HepG2 (cell line): Measurements from ENCODE around the gene SLC25A1. TPM values are rescaled to one million over a fixed set of nuclear protein-coding genes. Genes with fewer than 3 reads are reported as not detected.

Experiments
- GPN1 ChIP-seq: sonication (generic); formaldehyde crosslinking; IDR thresholded peaks from 2 replicates; pipeline ENCODE4 v1.5.1; 2020; ENCODE audit warnings: missing genetic modification reagents, borderline replicate concordance
- HNRNPH1 ChIP-seq: fragments of 200-400 bp; formaldehyde crosslinking; optimal IDR thresholded peaks from 2 replicates; pipeline ENCODE3; 2017; ENCODE audit warnings: mild to moderate bottlenecking, low read depth, low read length
- MIXL1 ChIP-seq: IDR thresholded peaks from 2 replicates; pipeline ENCODE4 v1.6.1; 2016
- PITX1 ChIP-seq: sonication (generic); formaldehyde crosslinking; IDR thresholded peaks from 2 replicates; pipeline ENCODE4 v1.5.1; 2020; ENCODE audit warnings: mild to moderate bottlenecking, missing genetic modification reagents
- ZNF33A ChIP-seq: sonication (generic); formaldehyde crosslinking; IDR thresholded peaks from 2 replicates; pipeline ENCODE4 v1.5.1; 2020; ENCODE audit warnings: missing genetic modification reagents, mild to moderate bottlenecking, moderate library complexity, borderline replicate concordance
- ZNF382 ChIP-seq: sonication (generic); formaldehyde crosslinking; IDR thresholded peaks from 2 replicates; pipeline ENCODE4 v1.5.0; 2020; ENCODE audit warnings: missing genetic modification reagents, mild to moderate bottlenecking, borderline replicate concordance
- ZNF768 ChIP-seq: sonication (generic); formaldehyde crosslinking; IDR thresholded peaks from 2 replicates; pipeline ENCODE4 v1.4.0; 2020; ENCODE audit warnings: missing genetic modification reagents
- polyA plus RNA-seq, 8 experiments: library from polyadenylated mRNA; depleted of rRNA in 3 of 8; stranded (reverse) in 7 of 8; unstranded in 1 of 8; fragments of >200 nt; fragmentation: Illumina TruSeq in 4 of 8; extraction: Trizol in 4 of 8; gene quantifications; 2 replicates each; pipeline versions ENCODE4 v1.2.1 to v1.2.3, GENCODE V29; 2011 to 2016; ENCODE audit warnings: low read depth in 4 of 8, missing spikeins in 1 of 8, mixed read lengths in 1 of 8; ENCODE audit not compliant: insufficient read depth in 1 of 8
- total RNA-seq, 5 experiments: library from RNA; depleted of rRNA; stranded (reverse); fragments of >200 nt; fragmentation: Illumina TruSeq; extraction: Trizol; gene quantifications; 2 replicates each; pipeline ENCODE4 v1.2.3, GENCODE V29; 2016; ENCODE audit warnings: low read depth in 1 of 5
- TF ChIP-seq, protein P1 (sequence below), 2 experiments: sonication (generic) in 1 of 2; formaldehyde crosslinking in 1 of 2; IDR thresholded peaks; 2 replicates each; pipeline versions ENCODE4 v1.6.1 to v1.9.0; 2014 to 2022; ENCODE audit warnings: antibody characterized with exemption in 1 of 2, borderline replicate concordance in 1 of 2, inconsistent platforms in 1 of 2, low read depth in 1 of 2, missing genetic modification reagents in 1 of 2
- TF ChIP-seq, protein P2 (sequence below): sonication (generic); formaldehyde crosslinking; IDR thresholded peaks from 2 replicates; pipeline ENCODE4 v1.5.1; 2020; ENCODE audit warnings: missing genetic modification reagents, mild to moderate bottlenecking, borderline replicate concordance
- TF ChIP-seq, protein P3 (sequence below): sonication (generic); formaldehyde crosslinking; IDR thresholded peaks from 2 replicates; pipeline ENCODE4 v1.4.0; 2020; ENCODE audit warnings: missing genetic modification reagents, borderline replicate concordance
- TF ChIP-seq, protein P4 (sequence below): sonication (generic); formaldehyde crosslinking; IDR thresholded peaks from 2 replicates; pipeline ENCODE4 v1.8.0; 2022; ENCODE audit warnings: mild to moderate bottlenecking, missing genetic modification reagents, moderate library complexity

The SLC25A1 gene
- total and polyA plus RNA-seq, 2 of the 13 experiments (the other 11 are each of a cell fraction or from before 2014, with no cell fraction given) = 49.4 to 161 TPM

DNA sequence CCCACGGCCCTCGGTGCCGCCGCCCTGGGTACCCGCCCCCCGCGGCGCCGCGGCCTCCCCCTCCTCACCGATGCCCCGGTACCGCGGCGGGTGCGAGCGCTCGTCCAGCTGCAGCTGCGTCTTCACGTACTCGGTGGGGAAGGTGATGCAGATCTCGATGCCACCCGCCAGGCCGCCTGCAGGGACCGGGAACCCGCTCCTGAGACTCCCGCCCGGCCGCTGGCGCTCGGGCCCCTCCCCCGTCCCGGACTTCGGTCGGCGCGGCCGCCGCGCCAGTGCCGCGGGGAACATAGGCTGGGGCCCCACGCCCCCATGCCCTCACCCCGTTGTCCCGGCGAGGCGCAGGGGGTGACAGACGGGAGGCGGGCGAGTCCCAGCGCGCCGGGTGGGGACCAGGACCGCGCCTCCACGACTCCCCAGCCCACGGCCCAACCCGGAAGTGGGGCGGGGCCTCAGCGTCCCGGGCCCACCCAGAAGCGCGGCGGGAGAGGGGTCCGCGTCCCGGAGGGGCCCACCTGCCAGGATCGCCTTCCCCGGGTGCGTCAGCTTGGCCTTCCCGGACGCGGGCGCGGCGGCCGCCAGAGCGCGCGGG, 375 bp downstream of the SLC25A1 start (continued):
- TF ChIP-seq, protein P1, sequence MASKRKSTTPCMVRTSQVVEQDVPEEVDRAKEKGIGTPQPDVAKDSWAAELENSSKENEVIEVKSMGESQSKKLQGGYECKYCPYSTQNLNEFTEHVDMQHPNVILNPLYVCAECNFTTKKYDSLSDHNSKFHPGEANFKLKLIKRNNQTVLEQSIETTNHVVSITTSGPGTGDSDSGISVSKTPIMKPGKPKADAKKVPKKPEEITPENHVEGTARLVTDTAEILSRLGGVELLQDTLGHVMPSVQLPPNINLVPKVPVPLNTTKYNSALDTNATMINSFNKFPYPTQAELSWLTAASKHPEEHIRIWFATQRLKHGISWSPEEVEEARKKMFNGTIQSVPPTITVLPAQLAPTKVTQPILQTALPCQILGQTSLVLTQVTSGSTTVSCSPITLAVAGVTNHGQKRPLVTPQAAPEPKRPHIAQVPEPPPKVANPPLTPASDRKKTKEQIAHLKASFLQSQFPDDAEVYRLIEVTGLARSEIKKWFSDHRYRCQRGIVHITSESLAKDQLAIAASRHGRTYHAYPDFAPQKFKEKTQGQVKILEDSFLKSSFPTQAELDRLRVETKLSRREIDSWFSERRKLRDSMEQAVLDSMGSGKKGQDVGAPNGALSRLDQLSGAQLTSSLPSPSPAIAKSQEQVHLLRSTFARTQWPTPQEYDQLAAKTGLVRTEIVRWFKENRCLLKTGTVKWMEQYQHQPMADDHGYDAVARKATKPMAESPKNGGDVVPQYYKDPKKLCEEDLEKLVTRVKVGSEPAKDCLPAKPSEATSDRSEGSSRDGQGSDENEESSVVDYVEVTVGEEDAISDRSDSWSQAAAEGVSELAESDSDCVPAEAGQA (IDR thresholded peaks at IDR 0.05; ENCODE audit: low read depth) = no peak
- TF ChIP-seq, protein P1 (CRISPR knock-in tag; IDR thresholded peaks at IDR 0.05; ENCODE audit: borderline replicate concordance) = no peak
- TF ChIP-seq MIXL1 (CRISPR knock-in tag) = no peak
- TF ChIP-seq ZNF768 (CRISPR knock-in tag) = no peak; the same call in 1 of the 2 replicates
- TF ChIP-seq, protein P2, sequence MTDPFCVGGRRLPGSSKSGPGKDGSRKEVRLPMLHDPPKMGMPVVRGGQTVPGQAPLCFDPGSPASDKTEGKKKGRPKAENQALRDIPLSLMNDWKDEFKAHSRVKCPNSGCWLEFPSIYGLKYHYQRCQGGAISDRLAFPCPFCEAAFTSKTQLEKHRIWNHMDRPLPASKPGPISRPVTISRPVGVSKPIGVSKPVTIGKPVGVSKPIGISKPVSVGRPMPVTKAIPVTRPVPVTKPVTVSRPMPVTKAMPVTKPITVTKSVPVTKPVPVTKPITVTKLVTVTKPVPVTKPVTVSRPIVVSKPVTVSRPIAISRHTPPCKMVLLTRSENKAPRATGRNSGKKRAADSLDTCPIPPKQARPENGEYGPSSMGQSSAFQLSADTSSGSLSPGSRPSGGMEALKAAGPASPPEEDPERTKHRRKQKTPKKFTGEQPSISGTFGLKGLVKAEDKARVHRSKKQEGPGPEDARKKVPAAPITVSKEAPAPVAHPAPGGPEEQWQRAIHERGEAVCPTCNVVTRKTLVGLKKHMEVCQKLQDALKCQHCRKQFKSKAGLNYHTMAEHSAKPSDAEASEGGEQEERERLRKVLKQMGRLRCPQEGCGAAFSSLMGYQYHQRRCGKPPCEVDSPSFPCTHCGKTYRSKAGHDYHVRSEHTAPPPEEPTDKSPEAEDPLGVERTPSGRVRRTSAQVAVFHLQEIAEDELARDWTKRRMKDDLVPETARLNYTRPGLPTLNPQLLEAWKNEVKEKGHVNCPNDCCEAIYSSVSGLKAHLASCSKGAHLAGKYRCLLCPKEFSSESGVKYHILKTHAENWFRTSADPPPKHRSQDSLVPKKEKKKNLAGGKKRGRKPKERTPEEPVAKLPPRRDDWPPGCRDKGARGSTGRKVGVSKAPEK (CRISPR knock-in tag) = no peak
- TF ChIP-seq ZNF33A = no peak
- no peak for TF ChIP-seq PITX1 (CRISPR knock-in tag)
- TF ChIP-seq, protein P3, sequence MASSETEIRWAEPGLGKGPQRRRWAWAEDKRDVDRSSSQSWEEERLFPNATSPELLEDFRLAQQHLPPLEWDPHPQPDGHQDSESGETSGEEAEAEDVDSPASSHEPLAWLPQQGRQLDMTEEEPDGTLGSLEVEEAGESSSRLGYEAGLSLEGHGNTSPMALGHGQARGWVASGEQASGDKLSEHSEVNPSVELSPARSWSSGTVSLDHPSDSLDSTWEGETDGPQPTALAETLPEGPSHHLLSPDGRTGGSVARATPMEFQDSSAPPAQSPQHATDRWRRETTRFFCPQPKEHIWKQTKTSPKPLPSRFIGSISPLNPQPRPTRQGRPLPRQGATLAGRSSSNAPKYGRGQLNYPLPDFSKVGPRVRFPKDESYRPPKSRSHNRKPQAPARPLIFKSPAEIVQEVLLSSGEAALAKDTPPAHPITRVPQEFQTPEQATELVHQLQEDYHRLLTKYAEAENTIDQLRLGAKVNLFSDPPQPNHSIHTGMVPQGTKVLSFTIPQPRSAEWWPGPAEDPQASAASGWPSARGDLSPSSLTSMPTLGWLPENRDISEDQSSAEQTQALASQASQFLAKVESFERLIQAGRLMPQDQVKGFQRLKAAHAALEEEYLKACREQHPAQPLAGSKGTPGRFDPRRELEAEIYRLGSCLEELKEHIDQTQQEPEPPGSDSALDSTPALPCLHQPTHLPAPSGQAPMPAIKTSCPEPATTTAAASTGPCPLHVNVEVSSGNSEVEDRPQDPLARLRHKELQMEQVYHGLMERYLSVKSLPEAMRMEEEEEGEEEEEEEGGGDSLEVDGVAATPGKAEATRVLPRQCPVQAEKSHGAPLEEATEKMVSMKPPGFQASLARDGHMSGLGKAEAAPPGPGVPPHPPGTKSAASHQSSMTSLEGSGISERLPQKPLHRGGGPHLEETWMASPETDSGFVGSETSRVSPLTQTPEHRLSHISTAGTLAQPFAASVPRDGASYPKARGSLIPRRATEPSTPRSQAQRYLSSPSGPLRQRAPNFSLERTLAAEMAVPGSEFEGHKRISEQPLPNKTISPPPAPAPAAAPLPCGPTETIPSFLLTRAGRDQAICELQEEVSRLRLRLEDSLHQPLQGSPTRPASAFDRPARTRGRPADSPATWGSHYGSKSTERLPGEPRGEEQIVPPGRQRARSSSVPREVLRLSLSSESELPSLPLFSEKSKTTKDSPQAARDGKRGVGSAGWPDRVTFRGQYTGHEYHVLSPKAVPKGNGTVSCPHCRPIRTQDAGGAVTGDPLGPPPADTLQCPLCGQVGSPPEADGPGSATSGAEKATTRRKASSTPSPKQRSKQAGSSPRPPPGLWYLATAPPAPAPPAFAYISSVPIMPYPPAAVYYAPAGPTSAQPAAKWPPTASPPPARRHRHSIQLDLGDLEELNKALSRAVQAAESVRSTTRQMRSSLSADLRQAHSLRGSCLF (CRISPR knock-in tag) = no peak
- TF ChIP-seq GPN1 (CRISPR knock-in tag) = no peak
- TF ChIP-seq ZNF382 (CRISPR knock-in tag) = no peak
- TF ChIP-seq, protein P4, sequence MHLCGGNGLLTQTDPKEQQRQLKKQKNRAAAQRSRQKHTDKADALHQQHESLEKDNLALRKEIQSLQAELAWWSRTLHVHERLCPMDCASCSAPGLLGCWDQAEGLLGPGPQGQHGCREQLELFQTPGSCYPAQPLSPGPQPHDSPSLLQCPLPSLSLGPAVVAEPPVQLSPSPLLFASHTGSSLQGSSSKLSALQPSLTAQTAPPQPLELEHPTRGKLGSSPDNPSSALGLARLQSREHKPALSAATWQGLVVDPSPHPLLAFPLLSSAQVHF = no peak
- TF ChIP-seq HNRNPH1 = no peak
